Activated CD4-positive, alpha-beta T cell treated with anti-CD3 and anti-CD28 coated beads, Interleukin-2, amount 10 ng/mL, durations not matched to agents 7 days and 5 days (primary cell): ENCODE data around the gene EHMT1. TPM values are rescaled to one million over a fixed set of nuclear protein-coding genes. Genes with fewer than 3 reads are reported as not detected.
"Not testable (repeated sequence)": the region's sequence is repeated elsewhere in the genome, so short reads cannot be mapped to it uniquely, and the experiment has no call there.

Experiments used
- CTCF ChIA-PET: fragments of 350-600 bp; sonication (Branson Sonifier 250); formaldehyde crosslinking; loops from one replicate; lab custom pipeline; 2021; ENCODE audit warnings: antibody characterized with exemption; lab: Charles Lee
- POLR2A ChIA-PET: fragments of 350-600 bp; sonication (Branson Sonifier 250); formaldehyde crosslinking; loops from one replicate; lab custom pipeline; 2021; ENCODE audit warnings: antibody characterized with exemption; lab: Charles Lee
- DNase-seq: peaks from one replicate; pipeline ENCODE4 v3.0.0-alpha.2; 2020
- H3K27ac Mint-ChIP-seq: one replicate; pipeline ENCODE4 v1.8.0; 2021; ENCODE audit warnings: mild to moderate bottlenecking, moderate library complexity, mixed read lengths
- H3K27me3 Mint-ChIP-seq: one replicate; pipeline ENCODE4 v1.8.0; 2021; ENCODE audit warnings: mixed read lengths
- H3K36me3 Mint-ChIP-seq: one replicate; pipeline ENCODE4 v1.8.0; 2021; ENCODE audit warnings: low read depth, mixed read lengths
- H3K4me1 Mint-ChIP-seq: one replicate; pipeline ENCODE4 v1.8.0; 2021; ENCODE audit warnings: mixed read lengths
- H3K4me3 Mint-ChIP-seq: one replicate; pipeline ENCODE4 v1.8.0; 2021; ENCODE audit warnings: mild to moderate bottlenecking, moderate library complexity, mixed read lengths
- H3K9me3 Mint-ChIP-seq: one replicate; pipeline ENCODE4 v1.8.0; 2021; ENCODE audit warnings: mixed read lengths
- total RNA-seq, 2 experiments: library from RNA; stranded (reverse); gene quantifications; one replicate each; pipeline ENCODE4 v1.2.3, GENCODE V29; 2021

EHMT1 gene
- total RNA-seq, 2 experiments from 2014 or later: 100 to 110 TPM

- H3K4me3 Mint-ChIP-seq: no peak overlapping the region
- no peak overlapping the region for H3K27ac Mint-ChIP-seq
- H3K36me3 Mint-ChIP-seq: peaks cover 33% of the 10 kb centered on the region
- no peaks in the 10 kb centered on the region for H3K27me3 Mint-ChIP-seq
- POLR2A ChIA-PET: no interaction called here
- peaks cover 52% of the 10 kb centered on the region for H3K4me1 Mint-ChIP-seq
- DNase-seq: no peak
- CTCF ChIA-PET: interaction anchor here (0.6 kb wide), 1 partner anchor 34 kb away, joined by 4 read pairs; no protein-coding TSS in a partner anchor
- H3K9me3 Mint-ChIP-seq: no peaks in the 10 kb centered on the region
Measured at GRCh38 chr9:137626464-137626863, 7.7 kb downstream of the EHMT1 start.

- CTCF ChIA-PET: interaction anchor here (2.2 kb wide), 1 partner anchor 9 kb away, joined by 5 read pairs; the partner anchor contains the start of gene EHMT1
- H3K27me3 Mint-ChIP-seq, H3K27ac Mint-ChIP-seq, POLR2A ChIA-PET, H3K4me3 Mint-ChIP-seq, H3K9me3 Mint-ChIP-seq, DNase-seq: not testable (repeated sequence)
- Mint-ChIP-seq H3K4me1 (peaks cover 53% of the 10 kb centered on the region), H3K36me3 (peaks cover 28% of the 10 kb centered on the region)
Measured at GRCh38 chr9:137627406-137627805, 8.6 kb downstream of the EHMT1 start.

- peak overlapping the region; percentile 60 for H3K27ac Mint-ChIP-seq
- POLR2A ChIA-PET: no interaction called here
- CTCF ChIA-PET: interaction anchor here (0.9 kb wide), 1 partner anchor 17 kb away, joined by 3 read pairs; no protein-coding TSS in a partner anchor
- H3K4me1 Mint-ChIP-seq: peaks cover 52% of the 10 kb centered on the region
- no peaks in the 10 kb centered on the region for H3K27me3 Mint-ChIP-seq
- no peak for DNase-seq
- peaks cover 22% of the 10 kb centered on the region for H3K36me3 Mint-ChIP-seq
- no peaks in the 10 kb centered on the region for H3K9me3 Mint-ChIP-seq
- no peak overlapping the region for H3K4me3 Mint-ChIP-seq
Measured at GRCh38 chr9:137630126-137630525, 11.3 kb downstream of the EHMT1 start.

GRCh38 chr9:137630679-137631078 is 11.9 kb downstream of the EHMT1 start:
- Mint-ChIP-seq H3K36me3 (peaks cover 19% of the 10 kb centered on the region), H3K9me3 (no peaks in the 10 kb centered on the region), H3K27ac (no peak overlapping the region), H3K4me3 (no peak overlapping the region), H3K4me1 (peaks cover 47% of the 10 kb centered on the region), H3K27me3 (no peaks in the 10 kb centered on the region)
- CTCF ChIA-PET: interaction anchor here (0.9 kb wide), 1 partner anchor 16 kb away, joined by 3 read pairs; no protein-coding TSS in a partner anchor
- no peak for DNase-seq
- POLR2A ChIA-PET: no interaction called here

- Mint-ChIP-seq H3K4me3 (no peak overlapping the region), H3K4me1 (peaks cover 49% of the 10 kb centered on the region), H3K9me3 (no peaks in the 10 kb centered on the region), H3K27ac (no peak overlapping the region), H3K36me3 (peaks cover 22% of the 10 kb centered on the region), H3K27me3 (no peaks in the 10 kb centered on the region)
- DNase-seq: no peak
- ChIA-PET POLR2A (no interaction called here), CTCF (no interaction called here)
Measured at GRCh38 chr9:137631345-137632229, 12.8 kb downstream of the EHMT1 start.

- POLR2A ChIA-PET: no interaction called here
- Mint-ChIP-seq H3K27me3 (no peaks in the 10 kb centered on the region), H3K36me3 (peaks cover 22% of the 10 kb centered on the region), H3K4me1 (peaks cover 49% of the 10 kb centered on the region), H3K9me3 (no peaks in the 10 kb centered on the region), H3K4me3 (no peak overlapping the region), H3K27ac (no peak overlapping the region)
- CTCF ChIA-PET: no interaction called here
- no peak for DNase-seq
Measured at GRCh38 chr9:137632230-137633161, 13.7 kb downstream of the EHMT1 start.

GRCh38 chr9:137634016-137634415 is 15.2 kb downstream of the EHMT1 start:
- Mint-ChIP-seq H3K27me3 (no peaks in the 10 kb centered on the region), H3K9me3 (no peaks in the 10 kb centered on the region), H3K36me3 (peaks cover 12% of the 10 kb centered on the region), H3K27ac (no peak overlapping the region), H3K4me3 (no peak overlapping the region), H3K4me1 (peaks cover 46% of the 10 kb centered on the region)
- no peak for DNase-seq
- POLR2A ChIA-PET: no interaction called here
- CTCF ChIA-PET: interaction anchor here (0.6 kb wide), 1 partner anchor 39 kb away, joined by 4 read pairs; no protein-coding TSS in a partner anchor

GRCh38 chr9:137638680-137639079 is 19.9 kb downstream of the EHMT1 start:
- CTCF ChIA-PET: interaction anchor here (0.8 kb wide), 1 partner anchor 8 kb away, joined by 4 read pairs; no protein-coding TSS in a partner anchor
- Mint-ChIP-seq H3K36me3 (peaks cover 20% of the 10 kb centered on the region), H3K4me3 (peak overlapping the region; percentile 76), H3K27me3 (no peaks in the 10 kb centered on the region), H3K9me3 (no peaks in the 10 kb centered on the region), H3K27ac (peak overlapping the region; percentile 93), H3K4me1 (peaks cover 45% of the 10 kb centered on the region)
- POLR2A ChIA-PET: no interaction called here
- DNase-seq: no peak

- Mint-ChIP-seq H3K36me3 (peaks cover 24% of the 10 kb centered on the region), H3K27ac (peak overlapping the region; percentile 93), H3K27me3 (no peaks in the 10 kb centered on the region), H3K9me3 (no peaks in the 10 kb centered on the region), H3K4me1 (peaks cover 43% of the 10 kb centered on the region), H3K4me3 (peak overlapping the region; percentile 76)
- ChIA-PET CTCF (no interaction called here), POLR2A (no interaction called here)
- no peak for DNase-seq
Measured at GRCh38 chr9:137639303-137640051, 20.7 kb downstream of the EHMT1 start.

GRCh38 chr9:137640862-137641261 is 22.1 kb downstream of the EHMT1 start:
- Mint-ChIP-seq H3K4me1 (peaks cover 45% of the 10 kb centered on the region), H3K27me3 (no peaks in the 10 kb centered on the region), H3K9me3 (no peaks in the 10 kb centered on the region), H3K4me3 (no peak overlapping the region), H3K27ac (peak overlapping the region; percentile 11), H3K36me3 (peaks cover 24% of the 10 kb centered on the region)
- CTCF ChIA-PET: interaction anchor here (1.0 kb wide), 1 partner anchor 102 kb away, joined by 3 read pairs; no protein-coding TSS in a partner anchor
- POLR2A ChIA-PET: no interaction called here
- no peak for DNase-seq

- Mint-ChIP-seq H3K27ac (peak overlapping the region; percentile 57), H3K4me3 (no peak overlapping the region), H3K36me3 (peaks cover 28% of the 10 kb centered on the region), H3K9me3 (no peaks in the 10 kb centered on the region), H3K27me3 (no peaks in the 10 kb centered on the region), H3K4me1 (peaks cover 50% of the 10 kb centered on the region)
- DNase-seq: no peak
- ChIA-PET POLR2A (no interaction called here), CTCF (no interaction called here)
Measured at GRCh38 chr9:137642118-137642601, 23.4 kb downstream of the EHMT1 start.

GRCh38 chr9:137642892-137643291 is 24.1 kb downstream of the EHMT1 start:
- no peak for DNase-seq
- CTCF ChIA-PET: interaction anchor here (0.9 to 1.0 kb wide), 2 partner anchors 14 to 20 kb away, joined by 3 read pairs; no protein-coding TSS in a partner anchor
- H3K27ac Mint-ChIP-seq: no peak overlapping the region
- no peaks in the 10 kb centered on the region for H3K9me3 Mint-ChIP-seq
- H3K27me3 Mint-ChIP-seq: no peaks in the 10 kb centered on the region
- no peak overlapping the region for H3K4me3 Mint-ChIP-seq
- H3K36me3 Mint-ChIP-seq: peaks cover 32% of the 10 kb centered on the region
- H3K4me1 Mint-ChIP-seq: peaks cover 56% of the 10 kb centered on the region
- POLR2A ChIA-PET: no interaction called here
